CD4-positive, CD25-positive, alpha-beta regulatory T cell (primary cell): ENCODE measurements around the gene MAPK4. TPM values are rescaled to one million over a fixed set of nuclear protein-coding genes. Genes with fewer than 3 reads are reported as not detected.

Experiments used
- ATAC-seq, 2 donors: fragments of 150-1000 bp; cut with Tn5 transposase; one replicate each; pipeline ENCODE4 v1.10.0; 2021; ENCODE audit warnings: low read depth in 2 of 2, moderate number of reproducible peaks in 2 of 2, moderate library complexity in 1 of 2
- DNase-seq, 3 donors: peaks; one replicate each; pipeline versions ENCODE4 v3.0.0 to v3.0.0-alpha.2; 2012 to 2022; ENCODE audit warnings: mixed read lengths in 1 of 3
- H3K27ac ChIP-seq: one replicate; pipeline ENCODE4 v1.7.0; 2013; ENCODE audit warnings: mild to moderate bottlenecking, low read length; ENCODE audit not compliant: insufficient read depth, poor library complexity, severe bottlenecking
- H3K27me3 ChIP-seq: one replicate; pipeline ENCODE4 v1.7.0; 2013; ENCODE audit warnings: low read length; ENCODE audit not compliant: control insufficient read depth, insufficient read depth
- H3K36me3 ChIP-seq: one replicate; pipeline ENCODE4 v1.7.0; 2013; ENCODE audit warnings: mild to moderate bottlenecking, low read length, moderate library complexity; ENCODE audit not compliant: control insufficient read depth, insufficient read depth
- H3K4me1 ChIP-seq: 2 replicates; pipeline ENCODE4 v1.7.0; 2013; ENCODE audit warnings: mild to moderate bottlenecking, low read length; ENCODE audit not compliant: insufficient read depth, control insufficient read depth, poor library complexity, severe bottlenecking
- H3K4me3 ChIP-seq: one replicate; pipeline ENCODE4 v1.7.0; 2013; ENCODE audit warnings: low read depth, mild to moderate bottlenecking, low read length, moderate library complexity
- H3K9me3 ChIP-seq, 2 experiments: 1 replicate in 1 of 2; 2 replicates in 1 of 2; pipeline ENCODE4 v1.7.0; 2013; ENCODE audit warnings: low read length in 2 of 2, mild to moderate bottlenecking in 1 of 2, moderate library complexity in 1 of 2; ENCODE audit not compliant: control insufficient read depth in 2 of 2
- H3K27ac Mint-ChIP-seq, 3 donors: one replicate each; pipeline ENCODE4 v1.8.0; 2020 to 2022; ENCODE audit warnings: mild to moderate bottlenecking in 3 of 3, mixed read lengths in 3 of 3, moderate library complexity in 2 of 3
- H3K27me3 Mint-ChIP-seq: one replicate; pipeline ENCODE4 v1.8.0; 2022; ENCODE audit warnings: mild to moderate bottlenecking, mixed read lengths
- H3K36me3 Mint-ChIP-seq: one replicate; pipeline ENCODE4 v1.8.0; 2020; ENCODE audit warnings: mixed read lengths
- H3K4me1 Mint-ChIP-seq, 4 donors: one replicate each; pipeline ENCODE4 v1.8.0; 2020 to 2022; ENCODE audit warnings: mixed read lengths in 4 of 4, mild to moderate bottlenecking in 1 of 4
- H3K4me3 Mint-ChIP-seq, 4 donors: one replicate each; pipeline ENCODE4 v1.8.0; 2020 to 2022; ENCODE audit warnings: mild to moderate bottlenecking in 4 of 4, mixed read lengths in 4 of 4, moderate library complexity in 3 of 4
- H3K9me3 Mint-ChIP-seq, 7 donors: one replicate each; pipeline ENCODE4 v1.8.0; 2020 to 2022; ENCODE audit warnings: mixed read lengths in 7 of 7, mild to moderate bottlenecking in 3 of 7, moderate library complexity in 2 of 7
- polyA plus RNA-seq, 4 donors: library from polyadenylated mRNA; unstranded; fragments of 300-500 nt; fragmentation: Illumina TruSeq; gene quantifications; one replicate each; pipeline ENCODE4 v1.2.3, GENCODE V29; 2021
- total RNA-seq: library from RNA; stranded (reverse); gene quantifications from one replicate; pipeline ENCODE4 v1.2.3, GENCODE V29; 2022

The MAPK4 gene
- total and polyA plus RNA-seq, 5 donors from 2014 or later, result not detected

GRCh38 chr18:50619861-50620275, 60.0 kb downstream of the MAPK4 start:
- Histone ChIP-seq H3K27ac (no peak overlapping the region), H3K36me3 (no peaks in the 10 kb centered on the region), H3K4me1 (no peaks in the 10 kb centered on the region), H3K27me3 (peaks cover 1% of the 10 kb centered on the region), H3K4me3 (no peak overlapping the region), H3K9me3 (no peaks in the 10 kb centered on the region)
- H3K4me1 Mint-ChIP-seq, result no peaks in the 10 kb centered on the region
- no peaks in the 10 kb centered on the region for H3K36me3 Mint-ChIP-seq
- H3K9me3 Mint-ChIP-seq, result peaks cover 0 to 3% (median 0%) of the 10 kb centered on the region in 7 donors
- DNase-seq (no peak), ATAC-seq (no peak)
- H3K27ac Mint-ChIP-seq, result no peak overlapping the region
- peaks cover 4% of the 10 kb centered on the region for H3K27me3 Mint-ChIP-seq
- peak overlapping the region in 1 of 4 donors; percentile 29 for H3K4me3 Mint-ChIP-seq

- H3K27me3 Mint-ChIP-seq, result peaks cover 4% of the 10 kb centered on the region
- no peaks in the 10 kb centered on the region for H3K4me1 Mint-ChIP-seq
- Histone ChIP-seq H3K36me3 (no peaks in the 10 kb centered on the region), H3K4me3 (no peak overlapping the region), H3K4me1 (no peaks in the 10 kb centered on the region), H3K27me3 (peaks cover 1% of the 10 kb centered on the region), H3K27ac (no peak overlapping the region), H3K9me3 (no peaks in the 10 kb centered on the region)
- H3K4me3 Mint-ChIP-seq, result no peak overlapping the region
- DNase-seq (no peak), ATAC-seq (no peak)
- H3K36me3 Mint-ChIP-seq, result no peaks in the 10 kb centered on the region
- no peak overlapping the region for H3K27ac Mint-ChIP-seq
- H3K9me3 Mint-ChIP-seq, result peaks cover 0 to 3% (median 0%) of the 10 kb centered on the region in 7 donors
These were observed 60.4 kb downstream of the MAPK4 start for GRCh38 chr18:50620319-50620718.

- H3K4me3 ChIP-seq, result no peak overlapping the region
- H3K9me3 ChIP-seq, result no peaks in the 10 kb centered on the region
- H3K36me3 ChIP-seq, result no peaks in the 10 kb centered on the region
- Mint-ChIP-seq H3K4me1 (no peaks in the 10 kb centered on the region), H3K27me3 (peaks cover 4% of the 10 kb centered on the region), H3K27ac (no peak overlapping the region), H3K36me3 (no peaks in the 10 kb centered on the region), H3K4me3 (no peak overlapping the region), H3K9me3 (peaks cover 0 to 3% (median 0%) of the 10 kb centered on the region in 7 donors)
- H3K4me1 ChIP-seq, result no peaks in the 10 kb centered on the region
- no peak overlapping the region for H3K27ac ChIP-seq
- peaks cover 1% of the 10 kb centered on the region for H3K27me3 ChIP-seq
- DNase-seq (no peak), ATAC-seq (no peak)
These were observed 61.5 kb downstream of the MAPK4 start for GRCh38 chr18:50621366-50621765.

- H3K9me3 ChIP-seq, result no peaks in the 10 kb centered on the region
- no peaks in the 10 kb centered on the region for H3K36me3 ChIP-seq
- ATAC-seq (no peak), DNase-seq (no peak)
- Mint-ChIP-seq H3K9me3 (peaks cover 0 to 5% (median 0%) of the 10 kb centered on the region in 7 donors), H3K4me3 (no peak overlapping the region), H3K27ac (no peak overlapping the region), H3K36me3 (no peaks in the 10 kb centered on the region), H3K4me1 (no peaks in the 10 kb centered on the region), H3K27me3 (peaks cover 4% of the 10 kb centered on the region)
- H3K4me3 ChIP-seq, result no peak overlapping the region
- H3K4me1 ChIP-seq, result no peaks in the 10 kb centered on the region
- no peak overlapping the region for H3K27ac ChIP-seq
- H3K27me3 ChIP-seq, result peaks cover 1% of the 10 kb centered on the region
These were observed 62.4 kb downstream of the MAPK4 start for GRCh38 chr18:50622320-50622719.

GRCh38 chr18:50622865-50623393, 63.0 kb downstream of the MAPK4 start:
- peaks cover 0 to 5% (median 0%) of the 10 kb centered on the region in 7 donors for H3K9me3 Mint-ChIP-seq
- H3K27me3 Mint-ChIP-seq, result peaks cover 4% of the 10 kb centered on the region
- no peak for DNase-seq
- no peaks in the 10 kb centered on the region for H3K4me1 Mint-ChIP-seq
- Histone ChIP-seq H3K4me1 (no peaks in the 10 kb centered on the region), H3K4me3 (no peak overlapping the region), H3K27ac (no peak overlapping the region), H3K27me3 (peaks cover 1% of the 10 kb centered on the region), H3K36me3 (no peaks in the 10 kb centered on the region), H3K9me3 (no peaks in the 10 kb centered on the region)
- H3K4me3 Mint-ChIP-seq, result no peak overlapping the region
- no peak for ATAC-seq
- H3K36me3 Mint-ChIP-seq, result no peaks in the 10 kb centered on the region
- H3K27ac Mint-ChIP-seq, result no peak overlapping the region

- Histone ChIP-seq H3K27ac (no peak overlapping the region), H3K4me3 (no peak overlapping the region), H3K9me3 (no peaks in the 10 kb centered on the region), H3K36me3 (no peaks in the 10 kb centered on the region), H3K27me3 (peaks cover 1% of the 10 kb centered on the region), H3K4me1 (no peaks in the 10 kb centered on the region)
- H3K27me3 Mint-ChIP-seq, result peaks cover 4% of the 10 kb centered on the region
- no peaks in the 10 kb centered on the region for H3K36me3 Mint-ChIP-seq
- H3K27ac Mint-ChIP-seq, result no peak overlapping the region
- H3K4me1 Mint-ChIP-seq, result no peaks in the 10 kb centered on the region
- no peak overlapping the region for H3K4me3 Mint-ChIP-seq
- DNase-seq (no peak), ATAC-seq (no peak)
- peaks cover 0 to 5% (median 0%) of the 10 kb centered on the region in 7 donors for H3K9me3 Mint-ChIP-seq
These were observed 63.9 kb downstream of the MAPK4 start for GRCh38 chr18:50623694-50624352.

GRCh38 chr18:50624981-50625380, 65.1 kb downstream of the MAPK4 start:
- Histone ChIP-seq H3K27me3 (peaks cover 1% of the 10 kb centered on the region), H3K4me1 (no peaks in the 10 kb centered on the region), H3K4me3 (no peak overlapping the region), H3K9me3 (no peaks in the 10 kb centered on the region), H3K27ac (no peak overlapping the region), H3K36me3 (no peaks in the 10 kb centered on the region)
- H3K27me3 Mint-ChIP-seq, result peaks cover 4% of the 10 kb centered on the region
- H3K36me3 Mint-ChIP-seq, result no peaks in the 10 kb centered on the region
- no peaks in the 10 kb centered on the region for H3K4me1 Mint-ChIP-seq
- no peak overlapping the region for H3K27ac Mint-ChIP-seq
- ATAC-seq (no peak), DNase-seq (no peak)
- H3K4me3 Mint-ChIP-seq, result no peak overlapping the region
- H3K9me3 Mint-ChIP-seq, result peaks cover 0 to 5% (median 0%) of the 10 kb centered on the region in 7 donors

GRCh38 chr18:50626317-50626716, 66.4 kb downstream of the MAPK4 start:
- Mint-ChIP-seq H3K4me3 (no peak overlapping the region), H3K27me3 (peaks cover 4% of the 10 kb centered on the region), H3K4me1 (no peaks in the 10 kb centered on the region), H3K27ac (no peak overlapping the region), H3K9me3 (peaks cover 0 to 5% (median 0%) of the 10 kb centered on the region in 7 donors), H3K36me3 (no peaks in the 10 kb centered on the region)
- Histone ChIP-seq H3K36me3 (no peaks in the 10 kb centered on the region), H3K9me3 (no peaks in the 10 kb centered on the region), H3K4me3 (no peak overlapping the region), H3K4me1 (no peaks in the 10 kb centered on the region), H3K27ac (no peak overlapping the region), H3K27me3 (peaks cover 1% of the 10 kb centered on the region)
- DNase-seq (no peak), ATAC-seq (no peak)
